HG03097 (cell line): ENCODE results near the gene LIPM.
"Not testable (repeated sequence)": the region's sequence is repeated elsewhere in the genome, so short reads cannot be mapped to it uniquely, and the experiment has no call there.

Experiments used
- ATAC-seq: cut with Tn5 transposase; IDR thresholded peaks from one replicate; pipeline ENCODE4 v1.9.1; 2021; ENCODE audit not compliant: unreplicated experiment, low FRiP score

Gene LIPM

GRCh38 chr10:88835910-88836221 is 33.3 kb downstream of the LIPM start:
- ATAC-seq: no peak

DNA sequence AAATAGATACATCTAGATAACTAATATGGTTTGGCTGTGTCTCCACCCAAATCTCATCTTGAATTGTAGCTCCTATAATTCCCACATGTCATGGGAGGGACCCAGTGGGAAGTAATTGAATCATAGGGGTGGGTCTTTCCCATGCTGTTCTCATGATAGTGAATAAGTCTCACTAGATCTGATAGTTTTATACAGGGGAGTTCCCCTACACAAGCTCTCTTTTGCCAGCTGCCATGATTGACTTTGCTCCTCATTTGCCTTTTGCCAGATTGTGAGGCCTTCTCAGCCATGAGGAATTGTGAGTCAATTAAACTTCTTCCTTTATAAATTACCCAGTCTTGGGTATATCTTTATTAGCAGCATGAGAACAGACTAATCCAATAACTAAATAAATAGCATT is 35.1 kb downstream of the LIPM start:
- not testable (repeated sequence) for ATAC-seq

GRCh38 chr10:88838766-88839350 is 36.3 kb downstream of the LIPM start:
- ATAC-seq: no peak

- ATAC-seq: no peak
These were observed 37.6 kb downstream of the LIPM start for GRCh38 chr10:88840104-88840503.

DNA sequence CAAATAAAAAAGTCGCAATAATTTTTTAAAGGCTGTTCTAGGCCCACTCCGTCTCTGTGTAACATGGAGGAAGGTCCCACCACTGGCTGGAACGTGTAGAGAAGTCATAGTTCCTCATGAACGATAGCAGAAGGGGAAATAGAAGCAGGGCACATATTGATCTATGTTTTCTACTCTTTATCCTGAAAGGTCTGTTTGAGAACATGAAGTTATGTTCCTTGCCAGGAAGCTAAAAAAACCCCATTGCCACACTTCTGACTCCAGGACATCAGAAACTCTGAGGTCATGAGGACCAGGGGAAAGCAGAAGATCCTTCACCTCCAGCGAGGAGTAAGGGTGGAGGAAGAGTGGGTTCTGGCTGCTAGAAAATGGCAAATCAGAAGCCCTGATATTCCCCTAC is 38.4 kb downstream of the LIPM start:
- ATAC-seq: no peak

GRCh38 chr10:88841316-88842111 is 39.0 kb downstream of the LIPM start:
- ATAC-seq: no peak

- no peak for ATAC-seq
These were observed 40.6 kb downstream of the LIPM start for GRCh38 chr10:88843171-88843570.

GRCh38 chr10:88848499-88848898 is 46.0 kb downstream of the LIPM start:
- no peak for ATAC-seq

DNA sequence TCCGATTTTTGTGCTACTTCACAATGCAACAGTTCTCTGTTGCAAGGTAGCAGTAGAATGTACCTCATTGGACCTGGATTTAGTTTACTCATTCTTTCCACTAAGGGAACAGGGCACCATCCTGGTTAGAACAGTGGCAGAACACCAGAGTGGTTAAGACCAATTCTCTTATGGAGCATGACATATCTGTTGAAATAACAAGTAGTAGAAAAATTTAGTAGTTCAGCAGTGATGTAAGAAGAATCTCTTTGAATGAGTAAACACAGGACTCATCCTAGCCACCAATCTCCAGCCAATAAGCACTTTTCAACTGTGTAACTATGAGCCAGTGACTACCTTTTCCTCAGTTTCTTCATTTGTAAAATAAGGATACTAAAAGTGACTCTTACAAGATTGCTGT is 46.7 kb downstream of the LIPM start:
- ATAC-seq: no peak

GRCh38 chr10:88850712-88851111 is 48.2 kb downstream of the LIPM start:
- ATAC-seq: no peak

GRCh38 chr10:88851706-88852105 is 49.2 kb downstream of the LIPM start, which contains the start of gene ANKRD22:
Gene ANKRD22, minus strand, starts transcription at chr10:88851844. Its CDS starts 237 bp downstream, at chr10:88851607.
- no peak for ATAC-seq

DNA sequence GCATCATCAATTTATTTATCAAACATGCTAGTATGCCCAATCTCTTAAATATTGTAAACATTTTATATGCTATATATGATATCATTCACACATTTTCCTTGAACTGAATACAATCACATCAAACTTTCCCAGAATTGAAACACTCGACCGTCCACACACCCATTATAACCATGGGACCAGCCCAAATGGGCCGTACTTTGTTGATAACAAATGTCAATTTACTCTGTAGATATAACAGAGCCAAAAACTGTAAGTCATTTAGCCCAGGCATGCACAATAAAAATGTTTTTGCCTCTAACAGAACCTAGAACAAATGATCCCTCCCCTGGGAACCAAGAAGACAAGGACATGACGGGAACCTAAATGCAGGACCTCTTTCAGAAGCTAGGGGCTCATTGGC is 49.8 kb downstream of the LIPM start:
- no peak for ATAC-seq

GRCh38 chr10:88853155-88853881 is 50.8 kb downstream of the LIPM start:
- ATAC-seq: no peak

GRCh38 chr10:88854684-88855083 is 52.2 kb downstream of the LIPM start:
- ATAC-seq: no peak

- ATAC-seq: no peak
These were observed 55.3 kb downstream of the LIPM start for GRCh38 chr10:88857831-88858230.

DNA sequence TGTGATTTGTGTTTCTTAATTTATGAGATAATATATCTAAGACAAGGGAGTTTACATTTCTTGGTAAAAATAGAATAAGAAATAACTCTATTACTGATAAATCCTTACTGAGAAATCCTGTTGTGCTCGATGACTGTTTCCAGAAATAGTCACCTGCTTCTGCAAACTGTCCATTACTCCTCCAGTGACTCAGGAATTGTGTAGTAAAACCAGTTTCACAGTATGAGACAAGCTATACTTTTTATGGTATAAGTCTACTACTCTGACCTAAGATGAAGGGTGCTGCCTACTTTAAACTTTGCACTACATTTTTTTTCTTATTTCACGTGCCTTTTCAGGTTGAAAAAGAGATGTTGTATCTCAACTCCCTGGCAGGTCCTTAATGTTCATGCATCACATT is 56.0 kb downstream of the LIPM start:
- ATAC-seq: no peak

GRCh38 chr10:88861036-88861435 is 58.5 kb downstream of the LIPM start:
- no peak for ATAC-seq

DNA sequence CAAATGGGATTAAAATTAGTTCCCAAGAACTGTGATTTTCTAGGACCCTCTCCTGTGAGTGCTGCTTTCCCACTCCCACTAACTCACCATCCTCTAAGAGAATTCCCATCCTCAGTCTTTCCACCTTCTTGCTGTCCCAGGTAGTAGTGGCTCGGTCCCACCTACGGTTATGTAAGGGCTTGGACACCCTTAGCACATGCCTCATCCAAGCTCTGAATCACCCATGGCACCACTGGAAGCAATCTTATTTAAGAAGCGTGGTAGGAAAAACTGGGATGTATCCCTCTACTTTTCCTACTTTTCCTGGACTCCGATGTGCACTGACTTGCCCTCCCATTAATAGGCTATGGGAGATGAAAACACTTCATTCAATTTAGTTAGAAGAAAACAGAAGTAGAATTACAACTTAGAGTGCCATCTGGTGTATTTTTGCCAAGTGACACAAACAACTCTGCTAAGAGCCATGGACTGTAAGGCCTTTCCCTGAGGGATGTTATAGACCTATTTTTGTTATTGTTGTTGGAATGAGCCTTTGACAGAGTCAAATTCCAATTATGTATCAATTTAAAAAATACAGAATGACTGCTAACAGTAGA is 62.8 kb downstream of the LIPM start:
- no peak for ATAC-seq

DNA sequence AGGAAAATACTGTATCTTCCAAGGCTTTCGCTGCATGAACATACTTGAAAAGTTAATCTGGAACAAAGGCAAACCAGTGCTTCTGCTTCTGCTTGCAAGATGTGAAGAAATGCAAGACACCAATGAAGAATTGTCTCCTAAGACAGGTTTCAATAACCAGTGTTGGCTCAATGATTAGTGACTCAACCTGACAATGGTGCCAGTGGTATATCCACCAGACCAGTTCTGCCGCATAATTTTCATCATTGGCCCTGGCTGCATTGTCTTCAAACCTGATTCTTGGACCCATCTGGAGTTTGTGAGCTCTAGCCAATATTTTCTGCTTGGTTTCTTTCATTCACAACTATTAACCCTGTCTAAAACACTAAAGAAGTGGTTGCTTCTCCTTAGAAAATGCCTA is 63.9 kb downstream of the LIPM start:
- no peak for ATAC-seq

- ATAC-seq: no peak
These were observed 67.6 kb downstream of the LIPM start for GRCh38 chr10:88870089-88870488.
